Ishikawa (cell line): ENCODE measurements around the gene FN3KRP.

Experiments
- EGR1 ChIP-seq: IDR thresholded peaks from 2 replicates; pipeline ENCODE4 v1.6.1; 2012
- EP300 ChIP-seq: IDR thresholded peaks from 2 replicates; pipeline ENCODE4 v1.6.1; 2012; ENCODE audit warnings: borderline replicate concordance
- RAD21 ChIP-seq: IDR thresholded peaks from 2 replicates; pipeline ENCODE4 v1.6.1; 2012; ENCODE audit warnings: low read depth
- REST ChIP-seq: IDR thresholded peaks from 2 replicates; pipeline ENCODE4 v1.6.1; 2012; ENCODE audit warnings: low read depth, mild to moderate bottlenecking
- TAF1 ChIP-seq: IDR thresholded peaks from 2 replicates; pipeline ENCODE4 v1.6.1; 2012; ENCODE audit warnings: low read depth, mild to moderate bottlenecking
- ZBTB7A ChIP-seq: IDR thresholded peaks from 2 replicates; pipeline ENCODE4 v1.6.1; 2012; ENCODE audit warnings: low read depth

DNA sequence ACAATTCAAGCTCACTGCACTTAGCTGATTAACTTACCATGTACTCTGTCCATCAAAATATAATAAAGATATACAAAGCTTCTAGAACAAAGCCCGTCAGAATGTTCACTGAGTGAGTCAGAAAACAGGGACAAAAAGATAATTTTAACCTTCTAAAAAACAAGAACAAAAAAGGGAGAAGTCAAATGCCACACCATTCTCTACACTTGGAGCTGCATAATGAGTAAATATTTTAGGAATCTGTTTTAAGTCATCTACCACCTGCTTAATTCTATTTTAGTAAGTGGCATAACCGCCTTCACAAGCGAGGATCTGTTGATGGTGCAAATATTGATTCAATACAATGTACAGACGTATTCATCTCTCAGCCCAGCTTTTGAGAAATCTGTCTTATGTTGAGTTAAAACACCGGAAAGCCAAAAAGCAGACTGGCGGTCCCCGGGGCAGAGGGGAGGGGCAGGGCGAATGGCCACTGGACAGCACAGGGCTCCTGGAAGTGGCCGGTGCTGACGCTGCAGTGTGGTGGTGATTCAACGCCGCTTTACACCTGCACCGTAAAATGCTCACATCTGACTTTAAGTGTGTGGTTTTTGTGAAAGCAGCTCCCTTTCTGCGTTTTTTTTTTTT, 38.1 kb upstream of the FN3KRP start:
- TF ChIP-seq RAD21 (no peak), EP300 (no peak), TAF1 (no peak), REST (no peak), EGR1 (no peak), ZBTB7A (no peak)
